H9 (cell line): Measurements from ENCODE around the gene GXYLT2. TPM values are rescaled to one million over a fixed set of nuclear protein-coding genes. Genes with fewer than 3 reads are reported as not detected.

Experiments used
- DNase-seq: peaks from one replicate; pipeline ENCODE4 v3.0.0-alpha.2; 2017
- H2AFZ ChIP-seq: one replicate; pipeline ENCODE4 v1.6.1; 2013; ENCODE audit warnings: mild to moderate bottlenecking, low read length, control low read depth, moderate library complexity
- H2AK5ac ChIP-seq: 2 replicates; pipeline ENCODE4 v1.6.1; 2013; ENCODE audit warnings: low read length, control low read depth, mixed read lengths; ENCODE audit not compliant: insufficient read length
- H2BK120ac ChIP-seq: one replicate; pipeline ENCODE4 v1.6.1; 2013; ENCODE audit warnings: low read depth, mild to moderate bottlenecking, low read length, control low read depth, inconsistent platforms; ENCODE audit not compliant: poor library complexity, severe bottlenecking
- H2BK12ac ChIP-seq: 2 replicates; pipeline ENCODE4 v1.6.1; 2013; ENCODE audit warnings: low read length, control low read depth, mixed read lengths, low read depth; ENCODE audit not compliant: insufficient read length
- H2BK15ac ChIP-seq: 2 replicates; pipeline ENCODE4 v1.6.1; 2013; ENCODE audit warnings: low read depth, low read length, control low read depth
- H2BK20ac ChIP-seq: one replicate; pipeline ENCODE4 v1.6.1; 2013; ENCODE audit warnings: low read depth, mild to moderate bottlenecking, low read length, control low read depth, inconsistent platforms; ENCODE audit not compliant: poor library complexity, severe bottlenecking
- H2BK5ac ChIP-seq: 2 replicates; pipeline ENCODE4 v1.6.1; 2013; ENCODE audit warnings: low read length, control low read depth, mixed read lengths; ENCODE audit not compliant: insufficient read length
- H3K14ac ChIP-seq: 2 replicates; pipeline ENCODE4 v1.6.1; 2013; ENCODE audit warnings: low read length, control low read depth; ENCODE audit not compliant: insufficient read depth
- H3K18ac ChIP-seq: 2 replicates; pipeline ENCODE4 v1.6.1; 2013; ENCODE audit warnings: low read depth, mild to moderate bottlenecking, mixed read lengths, low read length, control low read depth; ENCODE audit not compliant: insufficient read length
- H3K23ac ChIP-seq: 2 replicates; pipeline ENCODE4 v1.6.1; 2013; ENCODE audit warnings: low read length, control low read depth, mixed read lengths, low read depth; ENCODE audit not compliant: insufficient read length
- H3K23me2 ChIP-seq: 2 replicates; pipeline ENCODE4 v1.6.1; 2013; ENCODE audit warnings: low read depth, mild to moderate bottlenecking, mixed read lengths, low read length, control low read depth; ENCODE audit not compliant: insufficient read length, poor library complexity, severe bottlenecking
- H3K27ac ChIP-seq: 2 replicates; pipeline ENCODE4 v1.5.1; 2013; ENCODE audit warnings: low read length, control low read depth, mixed read lengths, low read depth; ENCODE audit not compliant: insufficient read length
- H3K27me3 ChIP-seq: 2 replicates; pipeline ENCODE4 v1.6.1; 2013; ENCODE audit warnings: low read length, control low read depth, inconsistent platforms; ENCODE audit not compliant: insufficient read depth
- H3K4ac ChIP-seq: 2 replicates; pipeline ENCODE4 v1.6.1; 2013; ENCODE audit warnings: low read depth, mild to moderate bottlenecking, control low read depth, inconsistent platforms, low read length, moderate library complexity
- H3K4me1 ChIP-seq: 2 replicates; pipeline ENCODE4 v1.6.1; 2013; ENCODE audit warnings: low read length, control low read depth, inconsistent platforms; ENCODE audit not compliant: insufficient read depth
- H3K4me2 ChIP-seq: 2 replicates; pipeline ENCODE4 v1.6.1; 2013; ENCODE audit warnings: low read length, control low read depth, mixed read lengths; ENCODE audit not compliant: insufficient read length, insufficient read depth
- H3K56ac ChIP-seq: 2 replicates; pipeline ENCODE4 v1.6.1; 2013; ENCODE audit warnings: low read depth, mild to moderate bottlenecking, mixed read lengths, low read length, control low read depth; ENCODE audit not compliant: insufficient read length
- H3K79me1 ChIP-seq: 2 replicates; pipeline ENCODE4 v1.6.1; 2013; ENCODE audit warnings: low read depth, mild to moderate bottlenecking, moderate library complexity, low read length, control low read depth, inconsistent platforms; ENCODE audit not compliant: insufficient read depth, poor library complexity, severe bottlenecking
- H3K79me2 ChIP-seq: 2 replicates; pipeline ENCODE4 v1.6.1; 2013; ENCODE audit warnings: low read length, control low read depth, inconsistent platforms; ENCODE audit not compliant: insufficient read depth
- H3K9ac ChIP-seq: 2 replicates; pipeline ENCODE4 v1.6.1; 2013; ENCODE audit warnings: low read length, control low read depth, mixed read lengths; ENCODE audit not compliant: insufficient read length; ENCODE audit errors: extremely low read depth
- H3K9me3 ChIP-seq: one replicate; pipeline ENCODE4 v1.6.1; 2013; ENCODE audit warnings: low read depth, low read length, inconsistent platforms; ENCODE audit not compliant: control insufficient read depth
- H3T11ph ChIP-seq: one replicate; pipeline ENCODE4 v1.6.1; 2013; ENCODE audit warnings: mild to moderate bottlenecking, low read length, control low read depth, inconsistent platforms
- H4K20me1 ChIP-seq: one replicate; pipeline ENCODE4 v1.6.1; 2013; ENCODE audit not compliant: control insufficient read depth, insufficient read length, insufficient read depth
- H4K5ac ChIP-seq: 2 replicates; pipeline ENCODE4 v1.6.1; 2013; ENCODE audit warnings: low read depth, mild to moderate bottlenecking, mixed read lengths, low read length, control low read depth; ENCODE audit not compliant: insufficient read length
- H4K8ac ChIP-seq: replicated peaks from 2 replicates; pipeline ENCODE4 v1.6.1; 2013; ENCODE audit warnings: low read length, control low read depth, mixed read lengths, low read depth; ENCODE audit not compliant: insufficient read length
- H4K91ac ChIP-seq: 2 replicates; pipeline ENCODE4 v1.6.1; 2013; ENCODE audit warnings: low read depth, mild to moderate bottlenecking, moderate library complexity, mixed read lengths, low read length, control low read depth; ENCODE audit not compliant: insufficient read length
- H3K27ac Mint-ChIP-seq, 3 experiments: 2 replicates in 2 of 3; 3 replicates in 1 of 3; pipeline ENCODE4 v1.8.0; 2020 to 2021; ENCODE audit warnings: mixed read lengths in 3 of 3, mild to moderate bottlenecking in 1 of 3, moderate library complexity in 1 of 3
- H3K27me3 Mint-ChIP-seq: 2 replicates; pipeline ENCODE4 v1.8.0; 2021; ENCODE audit warnings: low read depth, mild to moderate bottlenecking, moderate library complexity, mixed read lengths
- H3K36me3 Mint-ChIP-seq, 3 experiments: 2 replicates in 2 of 3; 3 replicates in 1 of 3; pipeline ENCODE4 v1.8.0; 2020 to 2021; ENCODE audit warnings: low read depth in 3 of 3, mixed read lengths in 3 of 3; ENCODE audit not compliant: insufficient read depth in 1 of 3
- H3K4me1 Mint-ChIP-seq, 2 experiments: 2 replicates each; pipeline ENCODE4 v1.8.0; 2020; ENCODE audit warnings: mixed read lengths in 2 of 2
- H3K4me3 Mint-ChIP-seq, 2 experiments: 2 replicates in 1 of 2; 3 replicates in 1 of 2; pipeline ENCODE4 v1.8.0; 2020 to 2021; ENCODE audit warnings: mild to moderate bottlenecking in 2 of 2, mixed read lengths in 2 of 2, moderate library complexity in 1 of 2
- H3K9me3 Mint-ChIP-seq, 2 experiments: 2 replicates in 1 of 2; 3 replicates in 1 of 2; pipeline ENCODE4 v1.8.0; 2020; ENCODE audit warnings: mild to moderate bottlenecking in 2 of 2, mixed read lengths in 2 of 2, moderate library complexity in 1 of 2
- CTCF ChIP-seq: fragments of 200-600 bp; sonication (generic); conservative IDR thresholded peaks from 3 replicates; pipeline ENCODE4 v1.8.0; 2021; ENCODE audit warnings: antibody characterized with exemption, mild to moderate bottlenecking
- WGBS: extraction: QIAGEN DNeasy Blood & Tissue Kit; methylation state at CpG from one replicate; pipeline ENCODE4 v1.1.7; 2013; ENCODE audit warnings: missing lambda C conversion rate, low lambda C conversion rate, mixed read lengths; ENCODE audit not compliant: insufficient read length; ENCODE audit errors: extremely low coverage; 5-methylcytosine and 5-hydroxymethylcytosine counted together
- total RNA-seq: library from RNA; stranded (reverse); gene quantifications from 2 replicates; pipeline ENCODE4 v1.2.1, GENCODE V29; 2021

Gene GXYLT2
- total RNA-seq, 1 experiment from 2014 or later, result 2.0 TPM

GRCh38 chr3:72941245-72941644 lies 53.4 kb downstream of the GXYLT2 start:
- no peak for DNase-seq
- no peak overlapping the region for H4K8ac ChIP-seq
- H3K18ac ChIP-seq, result no peak overlapping the region
- no peaks in the 10 kb centered on the region for H3K36me3 Mint-ChIP-seq
- H3K4me1 ChIP-seq, result no peaks in the 10 kb centered on the region
- H3K79me2 ChIP-seq, result no peaks in the 10 kb centered on the region
- TF ChIP-seq CTCF, result no peak
- no peak overlapping the region for H2BK120ac ChIP-seq
- no peak overlapping the region for H2BK12ac ChIP-seq
- H3K9ac ChIP-seq, result no peak overlapping the region
- H3K9me3 Mint-ChIP-seq, result no peaks in the 10 kb centered on the region
- peaks cover 6 to 10% of the 10 kb centered on the region in 2 experiments for H3K4me1 Mint-ChIP-seq
- no peak overlapping the region for H4K91ac ChIP-seq
- H3K9me3 ChIP-seq, result no peaks in the 10 kb centered on the region
- no peak overlapping the region for H3K14ac ChIP-seq
- H3K23me2 ChIP-seq, result no peaks in the 10 kb centered on the region
- no peak overlapping the region for H3K27ac ChIP-seq
- no peaks in the 10 kb centered on the region for H4K20me1 ChIP-seq
- H3K4ac ChIP-seq, result no peak overlapping the region
- no peak overlapping the region for H3K56ac ChIP-seq
- H2BK20ac ChIP-seq, result no peak overlapping the region
- no peak overlapping the region for H2BK5ac ChIP-seq
- H3K23ac ChIP-seq, result no peak overlapping the region
- H2AFZ ChIP-seq, result no peak overlapping the region
- no peaks in the 10 kb centered on the region for H3K79me1 ChIP-seq
- H3K27me3 Mint-ChIP-seq, result no peaks in the 10 kb centered on the region
- no peak overlapping the region for H2AK5ac ChIP-seq
- H3K27me3 ChIP-seq, result no peaks in the 10 kb centered on the region
- no peak overlapping the region for H3K4me3 Mint-ChIP-seq
- no peak overlapping the region for H2BK15ac ChIP-seq
- no peak overlapping the region for H4K5ac ChIP-seq
- H3T11ph ChIP-seq, result no peak overlapping the region
- no peak overlapping the region for H3K4me2 ChIP-seq
- no CpG with 5 or more reads among the region's 1 CpG for WGBS
- peak overlapping the region in 2 of 3 experiments; percentile 33 to 38; a peak in 2 of 7 replicates for H3K27ac Mint-ChIP-seq
